Occipital lobe (tissue), 2 donors: ENCODE results near the gene RSF1. TPM values are rescaled to one million over a fixed set of nuclear protein-coding genes. Genes with fewer than 3 reads are reported as not detected.
"Not testable (repeated sequence)": the region's sequence is repeated elsewhere in the genome, so short reads cannot be mapped to it uniquely, and the experiment has no call there.

Experiments used
- DNase-seq: peaks from one replicate; lab custom pipeline; 2025; lab: John Stamatoyannopoulos, UW
- total RNA-seq: library from RNA; depleted of rRNA; stranded (reverse); fragments of >200 nt; gene quantifications from one replicate; pipeline ENCODE4 v1.2.3, GENCODE V29; 2014

The RSF1 gene
- total RNA-seq, 1 donor from 2014 or later: 101 TPM

DNA sequence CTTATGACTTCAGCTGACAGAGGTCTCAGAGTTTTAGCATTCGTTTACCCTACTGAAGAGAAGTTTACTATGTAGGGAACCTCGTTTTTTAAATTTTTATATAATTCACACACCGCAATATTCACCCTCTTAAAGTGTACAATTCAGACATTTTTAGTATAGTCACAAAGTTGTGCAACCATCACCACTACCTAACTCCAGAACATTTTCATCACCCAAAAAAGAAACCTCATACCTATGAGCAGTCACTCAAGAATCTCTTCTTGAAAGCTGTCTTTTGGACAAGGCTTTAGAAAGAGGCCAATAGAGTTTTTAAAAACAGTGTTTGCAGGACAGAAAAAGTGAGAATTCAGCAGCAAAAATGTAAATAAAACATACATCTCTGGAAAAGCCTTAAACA, 143.4 kb downstream of the RSF1 start:
- DNase-seq: no peak

DNA sequence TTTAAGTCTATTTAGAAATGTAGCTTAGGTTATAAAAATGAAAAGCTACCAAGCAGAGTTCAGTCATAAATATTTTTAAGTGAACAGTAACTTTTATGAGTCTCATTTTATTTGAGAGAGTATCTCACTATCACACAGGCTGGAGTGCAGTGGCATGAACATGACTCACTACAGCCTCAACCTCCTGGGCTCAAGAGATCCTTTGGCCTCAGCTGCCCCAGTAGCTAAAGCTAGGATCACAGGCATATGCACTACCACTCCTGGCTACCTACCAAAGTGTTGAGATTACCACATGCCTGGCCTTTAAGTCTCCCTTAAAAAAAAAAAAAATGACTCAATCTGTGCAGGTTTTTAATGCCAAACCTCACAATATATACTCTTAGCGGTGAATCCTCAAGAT, 148.3 kb downstream of the RSF1 start:
- DNase-seq: no peak

DNA sequence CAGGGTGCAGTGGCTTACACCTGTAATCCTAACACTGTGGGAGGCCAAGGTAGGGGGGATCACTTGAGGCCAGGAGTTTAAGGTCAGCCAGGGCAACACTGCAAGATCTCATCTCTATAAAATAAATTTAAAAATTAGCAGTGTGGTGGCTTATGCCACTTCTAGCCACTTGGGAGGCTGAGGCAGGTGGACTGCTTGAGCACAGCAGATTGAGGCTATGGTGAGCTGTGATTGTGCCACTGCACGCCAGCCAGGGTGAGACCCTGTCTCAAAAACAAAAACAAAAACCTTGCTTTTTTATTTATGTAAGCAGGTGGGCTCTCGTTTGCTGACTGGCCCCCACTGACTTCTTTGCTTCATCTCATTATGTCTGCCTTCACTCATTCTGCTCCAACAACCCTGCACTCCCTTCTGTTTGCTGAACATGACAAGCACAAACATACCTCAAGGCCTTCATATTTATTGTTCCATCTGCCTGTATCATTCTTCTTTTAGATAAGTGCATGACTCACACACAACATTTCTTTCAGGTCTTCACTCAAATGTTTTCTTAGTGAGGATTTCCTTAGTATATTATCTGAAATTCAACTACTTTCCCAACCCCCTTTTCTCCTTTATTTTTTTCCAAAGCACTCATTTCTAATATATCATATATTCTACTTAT, 150.5 kb downstream of the RSF1 start:
- DNase-seq: no peak

DNA sequence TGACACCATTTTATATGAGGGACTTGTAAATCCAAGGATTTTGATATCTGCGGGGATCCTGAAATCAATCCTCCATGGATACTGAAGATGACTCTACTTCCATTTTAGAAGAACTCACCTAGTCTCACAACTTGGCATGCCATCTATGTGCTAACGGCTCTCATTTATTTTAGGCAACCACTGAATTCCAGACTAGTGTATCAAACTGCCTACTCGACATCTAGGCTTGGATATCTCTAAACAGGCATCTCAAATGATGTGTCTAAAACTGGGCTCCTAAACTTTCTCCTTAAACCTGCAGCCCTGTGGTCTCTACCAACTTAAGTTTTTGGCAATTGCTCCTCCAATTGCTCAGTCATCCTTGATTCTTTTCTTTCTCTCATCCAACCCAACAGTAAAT, 151.8 kb downstream of the RSF1 start:
- DNase-seq: no peak

DNA sequence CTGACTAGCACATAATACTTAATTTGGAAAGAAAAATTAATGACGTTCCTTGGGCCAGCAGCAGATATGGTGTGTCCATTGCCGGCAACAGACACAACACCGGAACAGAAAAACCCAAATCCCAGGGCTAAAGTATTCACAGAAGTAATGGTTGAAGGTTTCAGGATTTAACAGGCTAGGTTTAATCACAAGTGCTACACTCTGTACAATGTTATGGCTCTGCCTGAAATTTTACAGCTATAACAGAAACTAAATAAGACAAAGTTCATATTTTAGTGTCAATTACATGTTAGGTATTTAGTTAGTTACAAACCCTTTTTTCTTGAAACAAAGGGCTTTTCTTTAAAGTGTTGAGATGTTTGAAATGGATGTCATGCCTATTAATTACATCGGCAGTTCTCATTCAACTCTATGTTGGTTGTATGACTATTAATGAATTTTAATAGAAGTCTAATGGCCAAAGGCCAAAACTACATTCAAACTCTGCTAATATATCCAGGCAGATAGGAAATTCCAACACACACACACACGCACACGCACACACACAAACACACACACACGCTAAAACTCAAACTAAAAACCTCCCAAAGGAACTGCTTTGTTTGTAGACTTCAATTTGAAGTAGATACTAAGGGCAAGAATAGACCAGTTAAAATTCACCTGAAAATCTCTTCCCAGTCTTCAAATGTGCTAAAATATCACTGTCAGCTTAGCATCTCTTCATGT, 155.1 kb downstream of the RSF1 start:
- no peak for DNase-seq

DNA sequence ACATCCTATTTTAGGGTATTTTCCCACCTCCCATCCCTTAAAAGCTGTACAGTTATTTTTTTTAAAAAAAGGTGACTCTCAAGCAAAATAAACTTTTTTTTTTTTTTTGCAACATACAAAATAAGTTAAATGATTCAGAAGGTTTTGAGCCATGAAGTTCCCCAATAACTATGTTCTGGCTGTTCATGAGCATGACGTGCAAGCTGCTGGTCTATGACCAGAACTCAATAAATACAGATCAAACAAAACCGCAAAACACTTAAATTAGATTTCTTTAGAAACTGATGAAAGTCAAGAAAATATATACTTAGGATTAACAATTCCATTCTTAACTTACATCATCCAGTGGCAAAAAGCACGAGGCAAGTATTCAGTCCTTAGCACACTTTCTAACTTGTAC, 158.9 kb downstream of the RSF1 start:
- DNase-seq: no peak

DNA sequence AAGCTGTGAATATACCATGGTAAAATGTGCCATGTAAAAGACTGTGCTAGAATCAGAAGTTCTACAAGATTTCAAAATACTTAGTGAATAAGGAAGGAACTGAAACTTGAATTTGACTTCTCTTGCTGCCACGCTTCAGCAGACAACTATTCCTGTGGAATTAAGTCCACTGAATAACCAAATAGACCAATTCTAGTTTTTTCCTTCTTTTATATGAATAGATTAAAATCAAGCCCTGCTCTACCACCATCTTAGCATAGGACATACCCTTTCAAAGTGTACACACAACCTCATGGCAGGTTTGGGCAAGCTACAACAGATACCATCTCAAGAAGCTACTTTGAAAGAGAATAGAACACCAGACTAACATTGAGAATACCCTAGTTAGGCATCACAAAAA, 159.6 kb downstream of the RSF1 start:
- no peak for DNase-seq

DNA sequence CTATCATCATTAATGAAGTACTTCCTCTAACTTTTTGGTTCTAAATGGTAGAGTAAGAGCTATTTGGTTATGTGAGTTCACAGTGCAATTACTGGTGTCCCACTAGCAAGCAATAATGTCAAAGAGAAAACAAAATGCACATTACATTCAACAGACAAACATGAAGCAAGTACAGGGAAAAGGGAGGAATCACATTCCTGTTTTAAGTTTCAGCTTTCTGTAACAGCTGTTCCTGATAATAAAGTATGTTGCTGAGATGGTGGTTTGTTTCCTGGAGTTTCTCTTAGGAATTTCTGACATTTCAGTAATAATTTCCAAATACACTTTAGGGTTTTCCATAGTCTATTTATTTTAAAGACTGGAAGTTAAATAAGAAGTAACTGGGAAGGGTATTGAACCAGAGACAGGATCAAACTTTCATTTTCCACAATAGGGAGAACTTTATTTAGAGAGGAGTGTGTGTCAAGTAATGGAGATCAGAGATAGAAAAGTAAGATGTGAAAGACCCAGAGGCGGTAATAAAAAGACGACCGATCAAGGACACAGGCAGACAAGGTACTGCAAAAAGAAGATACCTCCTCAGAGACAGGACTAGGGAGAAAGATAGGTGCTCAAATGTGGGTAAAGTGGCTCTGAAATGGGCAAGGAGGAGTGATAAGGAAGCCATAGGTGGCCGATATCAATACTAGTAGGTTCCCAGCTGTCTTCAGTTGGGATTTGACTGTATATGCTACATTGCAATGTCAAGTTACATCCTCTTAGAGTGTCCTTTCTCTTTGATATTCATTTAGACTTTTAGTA, 162.1 kb downstream of the RSF1 start:
- no peak for DNase-seq

DNA sequence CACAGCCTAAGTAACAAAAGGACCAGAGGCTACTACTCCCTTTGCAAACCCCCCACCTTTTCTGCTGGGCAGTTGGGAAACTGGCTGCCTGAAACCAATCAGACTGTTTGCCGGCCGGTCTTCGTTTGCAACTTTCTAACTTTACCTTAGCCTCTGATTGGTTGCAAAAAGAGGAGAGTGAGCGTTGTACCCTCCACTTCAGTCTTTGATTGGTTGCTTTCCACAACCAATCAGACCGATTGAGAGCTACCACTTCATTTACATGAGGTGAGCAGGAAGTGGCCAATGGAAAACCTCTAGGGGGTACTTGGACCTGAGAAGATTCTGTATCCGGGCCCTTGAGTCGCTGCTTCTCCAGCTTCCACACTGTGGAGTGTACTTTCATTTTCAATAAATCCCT, 164.2 kb downstream of the RSF1 start:
- no peak for DNase-seq

DNA sequence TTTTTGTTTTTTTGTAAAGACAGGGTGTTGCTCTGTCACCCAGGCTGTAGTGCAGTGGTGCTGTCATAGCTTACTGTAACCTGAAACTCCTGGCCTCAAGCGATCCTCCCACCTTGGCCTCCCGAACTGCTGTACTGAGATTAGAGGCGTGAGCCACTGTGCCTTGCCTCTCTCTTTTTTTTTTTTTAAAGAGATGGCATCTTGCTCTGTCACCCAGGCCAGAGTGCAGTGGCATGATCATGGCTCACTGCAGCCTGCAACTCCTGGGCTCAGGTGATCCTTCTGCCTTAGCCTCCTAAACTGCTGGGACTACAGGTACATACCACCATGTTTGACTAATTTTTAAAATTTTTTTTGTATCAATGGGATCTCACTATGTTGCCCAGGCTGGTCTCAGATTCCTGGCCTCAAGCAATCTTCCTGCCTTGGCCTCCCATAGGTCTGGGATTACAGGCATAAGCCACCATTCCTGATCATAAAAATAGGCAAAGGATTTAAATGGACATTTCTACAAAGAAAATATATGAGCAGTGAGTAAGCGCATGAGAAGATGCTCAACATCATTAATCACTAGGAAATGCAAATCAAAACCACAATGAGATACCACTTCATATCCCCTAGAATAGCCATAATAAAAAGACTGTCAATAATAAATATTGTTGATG, 165.6 kb downstream of the RSF1 start:
- no peak for DNase-seq

DNA sequence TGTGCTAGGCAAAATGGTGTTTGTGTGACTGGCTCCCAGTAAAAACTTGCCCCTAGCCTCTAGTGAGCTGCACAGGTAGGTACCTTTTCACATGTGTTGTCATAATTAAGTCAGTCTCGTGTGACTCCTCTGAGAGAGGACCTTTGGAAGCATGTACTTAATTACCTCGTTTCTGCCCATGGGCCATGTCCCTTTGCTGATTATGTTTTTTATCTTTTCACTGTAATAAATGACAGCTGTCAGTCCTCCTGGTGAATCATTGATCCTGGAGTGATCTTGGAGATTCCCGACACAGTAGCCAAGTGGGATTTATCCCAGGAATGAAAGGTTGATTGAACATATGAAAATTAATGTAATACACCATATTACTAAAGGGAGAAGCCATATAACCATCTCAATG, 170.4 kb downstream of the RSF1 start:
- DNase-seq: no peak

DNA sequence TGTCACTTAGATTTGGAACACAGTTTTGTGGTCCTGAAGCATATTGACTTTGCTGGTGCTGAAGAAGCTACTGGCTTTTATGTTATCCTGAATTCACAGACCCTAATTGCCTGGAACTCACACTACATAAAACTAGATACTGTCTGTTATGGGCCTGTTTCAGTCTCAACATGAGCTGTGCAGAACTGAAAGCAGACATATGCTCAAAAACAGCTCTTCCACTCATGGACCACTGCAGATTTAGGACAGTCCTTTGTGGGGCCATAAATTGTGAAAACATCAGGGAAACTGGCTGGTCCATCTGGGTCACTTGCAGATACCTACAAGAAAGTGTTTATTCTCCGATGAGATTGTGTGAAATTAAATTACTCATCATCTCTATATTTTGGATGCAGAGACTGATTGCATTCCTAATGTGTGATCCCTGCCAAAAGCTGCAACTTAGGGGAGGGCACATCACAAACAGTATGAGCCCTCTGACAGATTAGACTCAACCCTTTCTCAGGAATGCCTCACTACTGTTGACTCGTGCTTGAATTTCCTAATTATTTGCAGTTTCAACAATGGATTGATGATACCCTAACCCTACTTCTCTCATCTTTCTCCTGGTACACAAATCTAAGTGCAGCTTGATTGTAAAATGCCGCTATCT, 172.7 kb downstream of the RSF1 start:
- DNase-seq: no peak

DNA sequence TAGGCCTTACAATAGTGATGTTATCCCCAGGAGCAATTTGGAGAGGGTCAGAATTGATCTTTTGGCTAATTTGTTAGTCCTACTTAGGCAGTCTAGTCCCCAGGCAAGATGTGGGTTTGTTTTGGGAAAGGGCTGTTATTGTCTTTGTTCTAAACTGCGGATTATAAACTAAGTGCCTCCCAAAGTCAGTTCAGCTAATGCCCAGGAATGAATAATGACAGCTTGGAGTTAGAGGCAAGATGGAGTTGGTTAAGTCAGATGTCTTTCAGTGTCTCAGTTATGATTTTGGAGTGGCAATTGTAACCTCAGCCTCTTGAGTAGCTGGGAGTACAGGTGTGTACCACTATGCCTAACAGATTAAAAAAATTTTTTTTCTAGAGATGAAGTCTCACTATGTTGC, 175.6 kb downstream of the RSF1 start:
- DNase-seq: no peak

DNA sequence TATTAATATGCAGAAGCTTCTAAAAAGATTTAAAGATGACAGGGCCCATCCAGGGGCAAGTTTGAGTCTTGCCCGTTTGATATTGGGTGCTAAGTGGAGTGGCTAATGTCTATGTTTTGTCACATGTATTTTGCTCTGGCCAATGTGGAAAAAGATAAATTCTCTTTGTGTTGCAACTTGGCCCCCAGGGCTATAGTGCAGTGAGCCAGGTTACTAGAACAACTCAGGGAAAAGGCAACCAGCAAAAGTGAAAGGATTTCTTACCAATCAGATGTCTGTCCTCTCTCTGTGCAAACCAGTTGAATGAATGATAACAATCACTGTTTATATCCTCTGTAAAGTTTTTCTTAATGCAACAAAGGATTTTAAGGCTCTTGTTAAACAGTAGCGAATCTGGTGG, 178.3 kb downstream of the RSF1 start:
- DNase-seq: no peak

DNA sequence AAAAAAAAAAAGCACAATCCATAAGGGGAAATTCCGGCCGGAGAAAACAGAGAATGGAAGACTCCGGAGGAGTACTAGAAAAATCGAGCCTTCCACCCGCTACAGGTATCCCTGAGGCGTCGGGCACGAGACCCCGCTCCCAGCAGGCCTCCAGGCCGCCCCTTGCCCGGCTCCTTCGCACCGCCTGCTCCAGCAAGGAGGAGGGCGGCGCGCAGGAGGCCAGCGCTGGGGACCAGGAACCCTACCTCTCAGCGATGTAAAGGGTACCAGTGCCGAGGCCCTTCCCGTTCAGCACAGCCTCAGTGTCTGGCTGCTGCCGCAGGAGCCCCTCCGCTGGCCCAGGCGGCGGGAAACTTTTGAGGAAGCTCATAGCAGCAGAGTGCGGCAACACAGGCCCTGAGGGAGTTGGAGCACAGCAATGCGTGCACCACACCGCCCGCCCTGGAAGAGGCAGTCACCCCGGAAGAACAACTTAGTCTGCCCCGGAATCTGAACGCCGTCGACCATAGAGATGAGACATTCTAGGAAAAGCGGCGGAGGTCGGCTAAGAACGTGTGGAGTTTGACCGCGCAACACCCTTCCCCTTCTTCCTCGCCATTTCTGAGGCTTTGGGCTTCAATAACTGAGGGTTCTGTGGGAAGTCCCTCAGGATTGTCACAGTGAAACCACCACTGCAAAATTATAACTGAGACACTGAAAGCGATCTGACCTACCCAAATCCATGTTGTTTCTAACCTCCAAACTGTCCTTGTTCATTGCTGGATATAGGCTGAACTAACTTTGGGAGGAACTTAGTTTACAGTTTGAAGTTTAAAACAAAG, 183.0 kb downstream of the RSF1 start, which contains the start of gene CLNS1A:
Gene CLNS1A (minus strand): TSS at position 450 of the 821 bp plus-strand sequence. CDS start 80 bp downstream, at position 370.
- peak; percentile 88 for DNase-seq

DNA sequence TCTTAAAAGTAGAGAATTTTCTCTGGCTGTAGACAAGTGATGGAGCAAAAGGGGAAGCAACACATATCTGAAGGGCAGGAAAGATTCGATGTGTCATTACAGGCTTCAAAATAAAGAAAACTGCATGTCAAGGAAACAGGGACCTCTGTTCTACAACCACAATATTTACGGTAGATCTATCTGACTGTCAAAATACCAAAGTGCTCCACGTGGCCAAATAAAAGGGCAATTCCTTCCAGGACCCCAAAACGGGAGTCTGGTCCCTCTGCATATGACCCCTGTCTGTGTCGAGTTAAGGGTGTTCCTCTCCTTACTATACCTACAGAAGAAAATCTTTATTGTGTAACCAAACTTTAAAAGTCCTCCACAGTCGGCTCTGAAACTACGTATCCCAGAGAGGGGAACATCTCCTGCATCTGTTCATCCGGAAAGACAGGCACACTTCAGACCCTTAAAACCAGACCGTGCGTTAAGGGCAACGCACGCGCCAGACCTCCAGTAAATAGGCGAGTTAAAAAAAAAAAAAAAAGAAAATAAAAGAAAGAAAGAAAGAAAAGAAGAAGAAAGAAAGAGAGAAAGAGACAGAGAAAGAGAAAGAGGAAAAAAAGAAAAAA, 183.7 kb downstream of the RSF1 start:
- no peak for DNase-seq

DNA sequence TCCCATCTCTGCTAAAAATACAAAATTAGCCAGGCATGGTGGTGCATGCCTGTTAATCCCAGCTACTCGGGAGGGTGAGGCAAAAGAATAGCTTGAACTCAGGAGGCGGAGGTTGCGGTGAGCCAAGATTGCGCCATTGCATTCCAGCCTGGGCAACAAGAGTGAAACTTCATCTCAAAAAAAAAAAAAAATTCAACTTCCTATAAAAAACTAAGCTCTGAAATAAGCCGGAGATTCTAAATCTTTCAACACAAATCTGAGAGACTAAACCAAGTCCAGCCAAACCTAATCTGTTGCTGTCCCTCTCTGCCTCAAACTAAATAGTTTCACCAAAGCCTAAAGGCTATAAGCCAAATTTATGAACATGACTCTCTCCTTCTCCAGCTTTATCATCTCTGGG, 186.6 kb downstream of the RSF1 start:
- not testable (repeated sequence) for DNase-seq

DNA sequence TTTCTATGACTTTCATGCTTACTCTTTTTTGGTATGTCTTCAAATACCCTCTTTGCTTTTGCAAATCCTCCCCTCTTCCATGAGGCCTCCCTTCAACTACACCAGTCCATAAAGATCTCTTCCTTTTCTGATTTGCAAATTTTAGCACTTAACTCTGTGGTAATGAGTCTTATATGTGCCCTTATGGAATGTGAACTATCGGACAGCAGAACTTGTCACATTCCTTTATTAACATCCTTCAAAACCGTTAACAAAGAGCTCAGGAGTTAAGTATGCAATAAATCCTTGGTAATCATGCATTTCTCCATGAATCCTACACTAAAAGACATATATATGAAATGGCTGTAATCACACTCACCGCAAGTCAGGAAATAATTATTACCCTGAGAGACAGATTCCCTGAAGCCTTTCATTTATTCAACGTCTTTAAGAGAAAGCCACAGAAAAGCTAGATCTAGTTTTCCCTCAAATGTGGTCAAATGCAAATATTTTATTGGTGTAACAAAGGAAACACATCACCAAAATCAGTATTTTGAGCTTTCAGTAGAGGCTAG, 190.3 kb downstream of the RSF1 start:
- no peak for DNase-seq

DNA sequence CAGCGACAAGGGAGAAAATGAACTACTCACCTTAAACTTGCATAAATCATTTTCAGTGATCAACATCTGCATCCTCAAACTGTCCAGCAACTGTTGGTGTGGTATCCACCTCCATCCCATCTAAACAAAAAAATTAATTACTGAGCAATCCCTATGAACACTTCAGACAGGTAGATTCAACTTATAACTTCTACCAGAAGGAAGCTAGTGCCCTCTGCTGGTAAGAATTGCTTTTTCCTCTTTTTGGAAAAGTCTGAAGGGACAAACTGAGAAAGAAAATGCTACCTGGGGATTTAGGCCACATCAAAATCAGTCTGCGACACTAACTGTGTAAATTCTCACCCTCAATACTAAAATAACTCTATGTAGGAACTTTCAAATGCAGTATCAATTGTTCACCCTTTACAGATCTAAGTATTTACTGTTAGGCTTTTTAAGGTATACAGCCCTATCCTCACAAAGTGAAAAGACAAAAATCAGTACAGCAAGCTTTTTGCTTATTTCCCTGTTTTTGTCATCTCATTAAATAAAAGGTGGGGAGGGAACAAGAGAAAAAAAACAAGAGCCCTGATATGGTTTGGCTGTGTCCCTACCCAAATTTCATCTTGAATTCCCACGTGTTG, 200.8 kb downstream of the RSF1 start:
- no peak for DNase-seq
